Adrenal gland (tissue), 5 donors: ENCODE results near the gene LZTS2.

Experiments
- POLR2A ChIP-seq, 2 donors: fragments of 450-650 bp; IDR thresholded peaks; one replicate each; pipeline ENCODE4 v1.6.1; 2017; ENCODE audit warnings: antibody characterized with exemption in 2 of 2, mild to moderate bottlenecking in 2 of 2, moderate library complexity in 1 of 2
- TF ChIP-seq, protein P1 (sequence below), 6 experiments: fragments of 450-650 bp in 4 of 6; fragments of 200-600 bp in 2 of 6; sonication (generic) in 1 of 6; IDR thresholded peaks; 1 replicate in 5 of 6; 2 replicates in 1 of 6; pipeline versions ENCODE4 v1.5.1 to v1.8.0; 2016 to 2021; ENCODE audit warnings: antibody characterized with exemption in 6 of 6, mild to moderate bottlenecking in 2 of 6, moderate library complexity in 1 of 6
- donor health status: DM: no; HTN: no; CAD: no.

DNA sequence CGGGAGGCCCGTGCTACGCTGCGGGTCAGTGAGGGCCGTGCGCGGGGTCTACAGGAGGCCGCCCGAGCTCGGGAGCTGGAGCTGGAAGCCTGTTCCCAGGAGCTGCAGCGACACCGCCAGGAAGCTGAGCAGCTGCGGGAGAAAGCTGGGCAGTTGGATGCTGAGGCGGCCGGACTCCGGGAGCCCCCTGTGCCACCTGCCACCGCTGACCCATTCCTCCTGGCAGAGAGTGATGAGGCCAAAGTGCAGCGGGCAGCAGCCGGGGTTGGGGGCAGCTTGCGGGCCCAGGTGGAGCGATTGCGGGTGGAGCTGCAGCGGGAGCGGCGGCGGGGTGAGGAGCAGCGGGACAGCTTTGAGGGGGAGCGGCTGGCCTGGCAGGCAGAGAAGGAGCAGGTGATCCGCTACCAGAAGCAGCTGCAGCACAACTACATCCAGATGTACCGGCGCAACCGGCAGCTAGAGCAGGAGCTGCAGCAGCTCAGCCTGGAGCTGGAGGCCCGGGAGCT is 7.0 kb downstream of the LZTS2 start:
- TF ChIP-seq, protein P1, sequence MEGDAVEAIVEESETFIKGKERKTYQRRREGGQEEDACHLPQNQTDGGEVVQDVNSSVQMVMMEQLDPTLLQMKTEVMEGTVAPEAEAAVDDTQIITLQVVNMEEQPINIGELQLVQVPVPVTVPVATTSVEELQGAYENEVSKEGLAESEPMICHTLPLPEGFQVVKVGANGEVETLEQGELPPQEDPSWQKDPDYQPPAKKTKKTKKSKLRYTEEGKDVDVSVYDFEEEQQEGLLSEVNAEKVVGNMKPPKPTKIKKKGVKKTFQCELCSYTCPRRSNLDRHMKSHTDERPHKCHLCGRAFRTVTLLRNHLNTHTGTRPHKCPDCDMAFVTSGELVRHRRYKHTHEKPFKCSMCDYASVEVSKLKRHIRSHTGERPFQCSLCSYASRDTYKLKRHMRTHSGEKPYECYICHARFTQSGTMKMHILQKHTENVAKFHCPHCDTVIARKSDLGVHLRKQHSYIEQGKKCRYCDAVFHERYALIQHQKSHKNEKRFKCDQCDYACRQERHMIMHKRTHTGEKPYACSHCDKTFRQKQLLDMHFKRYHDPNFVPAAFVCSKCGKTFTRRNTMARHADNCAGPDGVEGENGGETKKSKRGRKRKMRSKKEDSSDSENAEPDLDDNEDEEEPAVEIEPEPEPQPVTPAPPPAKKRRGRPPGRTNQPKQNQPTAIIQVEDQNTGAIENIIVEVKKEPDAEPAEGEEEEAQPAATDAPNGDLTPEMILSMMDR (IDR thresholded peaks at IDR 0.05): no peak
- no peak for TF ChIP-seq POLR2A (IDR thresholded peaks at IDR 0.05)
